HepG2 (cell line): ENCODE measurements around the gene COL9A3. TPM values are rescaled to one million over a fixed set of nuclear protein-coding genes. Genes with fewer than 3 reads are reported as not detected.

ENCODE experiments used
- CHD2 ChIP-seq: IDR thresholded peaks from 2 replicates; pipeline ENCODE4 v1.6.1; 2011; ENCODE audit warnings: low read depth, low read length, improper control_type of control experiment
- MZF1 ChIP-seq: sonication (generic); formaldehyde crosslinking; IDR thresholded peaks from 2 replicates; pipeline ENCODE4 v1.8.1; 2023; ENCODE audit warnings: mild to moderate bottlenecking, missing genetic modification reagents, borderline replicate concordance
- PITX1 ChIP-seq: sonication (generic); formaldehyde crosslinking; IDR thresholded peaks from 2 replicates; pipeline ENCODE4 v1.5.1; 2020; ENCODE audit warnings: mild to moderate bottlenecking, missing genetic modification reagents
- RFXAP ChIP-seq: sonication (generic); formaldehyde crosslinking; IDR thresholded peaks from 2 replicates; pipeline ENCODE4 v1.4.0; 2020; ENCODE audit warnings: missing genetic modification reagents, borderline replicate concordance
- SIN3A ChIP-seq: IDR thresholded peaks from 2 replicates; pipeline ENCODE4 v1.6.1; 2011; ENCODE audit warnings: low read depth, mild to moderate bottlenecking, control low read depth, low read length, borderline replicate concordance
- SP2 ChIP-seq: sonication (generic); formaldehyde crosslinking; IDR thresholded peaks from 2 replicates; pipeline ENCODE4 v1.5.1; 2020; ENCODE audit warnings: mild to moderate bottlenecking, missing genetic modification reagents
- ZNF235 ChIP-seq: sonication (generic); formaldehyde crosslinking; IDR thresholded peaks from 2 replicates; pipeline ENCODE4 v1.8.1; 2023; ENCODE audit warnings: mild to moderate bottlenecking, missing genetic modification reagents, borderline replicate concordance
- ZNF451 ChIP-seq: sonication (generic); formaldehyde crosslinking; IDR thresholded peaks from 2 replicates; pipeline ENCODE4 v1.5.0; 2020; ENCODE audit warnings: mild to moderate bottlenecking, missing genetic modification reagents
- ZNF616 ChIP-seq: sonication (generic); formaldehyde crosslinking; IDR thresholded peaks from 2 replicates; pipeline ENCODE4 v1.5.0; 2020; ENCODE audit warnings: low read depth, mild to moderate bottlenecking, missing genetic modification reagents
- polyA plus RNA-seq, 8 experiments: library from polyadenylated mRNA; depleted of rRNA in 3 of 8; stranded (reverse) in 7 of 8; unstranded in 1 of 8; fragments of >200 nt; fragmentation: Illumina TruSeq in 4 of 8; extraction: Trizol in 4 of 8; gene quantifications; 2 replicates each; pipeline versions ENCODE4 v1.2.1 to v1.2.3, GENCODE V29; 2011 to 2016; ENCODE audit warnings: low read depth in 4 of 8, missing spikeins in 1 of 8, mixed read lengths in 1 of 8; ENCODE audit not compliant: insufficient read depth in 1 of 8
- total RNA-seq, 5 experiments: library from RNA; depleted of rRNA; stranded (reverse); fragments of >200 nt; fragmentation: Illumina TruSeq; extraction: Trizol; gene quantifications; 2 replicates each; pipeline ENCODE4 v1.2.3, GENCODE V29; 2016; ENCODE audit warnings: low read depth in 1 of 5
- TF ChIP-seq, protein P1 (sequence below): sonication (generic); formaldehyde crosslinking; IDR thresholded peaks from 2 replicates; pipeline ENCODE4 v1.5.0; 2020; ENCODE audit warnings: missing genetic modification reagents
- TF ChIP-seq, protein P2 (sequence below): sonication (generic); formaldehyde crosslinking; IDR thresholded peaks from 2 replicates; pipeline ENCODE4 v1.8.0; 2022; ENCODE audit warnings: mild to moderate bottlenecking, missing genetic modification reagents; ENCODE audit not compliant: insufficient replicate concordance
- TF ChIP-seq, protein P3 (sequence below): sonication (generic); formaldehyde crosslinking; conservative IDR thresholded peaks from 2 replicates; pipeline ENCODE4 v1.4.0; 2020; ENCODE audit warnings: missing genetic modification reagents
- TF ChIP-seq, protein P4 (sequence below): IDR thresholded peaks from 2 replicates; pipeline ENCODE4 v1.6.1; 2016; ENCODE audit warnings: low read depth
- TF ChIP-seq, protein P5 (sequence below): sonication (generic); formaldehyde crosslinking; IDR thresholded peaks from 2 replicates; pipeline ENCODE4 v1.8.0; 2022; ENCODE audit warnings: mild to moderate bottlenecking, missing genetic modification reagents
- TF ChIP-seq, protein P6 (sequence below): fragments of 450-650 bp; IDR thresholded peaks from 2 replicates; pipeline ENCODE4 v1.6.1; 2017
- TF ChIP-seq, protein P7 (sequence below): sonication (generic); formaldehyde crosslinking; IDR thresholded peaks from 2 replicates; pipeline ENCODE4 v1.4.0; 2020; ENCODE audit warnings: missing genetic modification reagents, borderline replicate concordance
- TF ChIP-seq, protein P8 (sequence below): sonication (generic); formaldehyde crosslinking; IDR thresholded peaks from 2 replicates; pipeline ENCODE4 v1.5.0; 2020; ENCODE audit warnings: mild to moderate bottlenecking, missing genetic modification reagents

Gene COL9A3
- total and polyA plus RNA-seq, 2 of the 13 experiments (the other 11 are each of a cell fraction or from before 2014, with no cell fraction given): 155 to 204 TPM

DNA sequence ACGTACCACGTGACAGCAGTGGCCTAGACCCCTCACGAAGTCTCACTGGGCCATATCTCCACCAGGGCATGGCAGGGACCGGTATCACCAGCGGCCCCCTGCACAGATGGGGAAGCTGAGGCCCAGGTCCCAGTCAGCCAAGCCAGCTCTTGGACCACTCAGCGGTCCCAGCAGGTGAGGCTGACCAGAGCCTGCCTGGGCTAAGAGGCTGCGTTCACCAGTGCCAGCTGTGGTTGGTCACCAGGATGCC lies 23.2 kb upstream of the COL9A3 start (continued):
- TF ChIP-seq ZNF616 (CRISPR knock-in tag) (0 out of 2 replicates have a peak, but pooled peaks have one; percentile 65), SIN3A (no peak), PITX1 (CRISPR knock-in tag) (peak; percentile 69; the same call in 1 of the 2 replicates), ZNF235 (CRISPR knock-in tag) (no peak), MZF1 (CRISPR knock-in tag) (peak; percentile 72; the same call in 1 of the 2 replicates), ZNF451 (CRISPR knock-in tag) (peak; percentile 52; the same call in 1 of the 2 replicates), RFXAP (CRISPR knock-in tag) (0 out of 2 replicates have a peak, but pooled peaks have one; percentile 45), SP2 (peak; percentile 44; the same call in 1 of the 2 replicates), CHD2 (no peak)
- TF ChIP-seq, protein P1, sequence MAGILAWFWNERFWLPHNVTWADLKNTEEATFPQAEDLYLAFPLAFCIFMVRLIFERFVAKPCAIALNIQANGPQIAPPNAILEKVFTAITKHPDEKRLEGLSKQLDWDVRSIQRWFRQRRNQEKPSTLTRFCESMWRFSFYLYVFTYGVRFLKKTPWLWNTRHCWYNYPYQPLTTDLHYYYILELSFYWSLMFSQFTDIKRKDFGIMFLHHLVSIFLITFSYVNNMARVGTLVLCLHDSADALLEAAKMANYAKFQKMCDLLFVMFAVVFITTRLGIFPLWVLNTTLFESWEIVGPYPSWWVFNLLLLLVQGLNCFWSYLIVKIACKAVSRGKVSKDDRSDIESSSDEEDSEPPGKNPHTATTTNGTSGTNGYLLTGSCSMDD (CRISPR knock-in tag): peak; percentile 93
- TF ChIP-seq, protein P2, sequence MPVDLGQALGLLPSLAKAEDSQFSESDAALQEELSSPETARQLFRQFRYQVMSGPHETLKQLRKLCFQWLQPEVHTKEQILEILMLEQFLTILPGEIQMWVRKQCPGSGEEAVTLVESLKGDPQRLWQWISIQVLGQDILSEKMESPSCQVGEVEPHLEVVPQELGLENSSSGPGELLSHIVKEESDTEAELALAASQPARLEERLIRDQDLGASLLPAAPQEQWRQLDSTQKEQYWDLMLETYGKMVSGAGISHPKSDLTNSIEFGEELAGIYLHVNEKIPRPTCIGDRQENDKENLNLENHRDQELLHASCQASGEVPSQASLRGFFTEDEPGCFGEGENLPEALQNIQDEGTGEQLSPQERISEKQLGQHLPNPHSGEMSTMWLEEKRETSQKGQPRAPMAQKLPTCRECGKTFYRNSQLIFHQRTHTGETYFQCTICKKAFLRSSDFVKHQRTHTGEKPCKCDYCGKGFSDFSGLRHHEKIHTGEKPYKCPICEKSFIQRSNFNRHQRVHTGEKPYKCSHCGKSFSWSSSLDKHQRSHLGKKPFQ (CRISPR knock-in tag): no peak
- TF ChIP-seq, protein P3, sequence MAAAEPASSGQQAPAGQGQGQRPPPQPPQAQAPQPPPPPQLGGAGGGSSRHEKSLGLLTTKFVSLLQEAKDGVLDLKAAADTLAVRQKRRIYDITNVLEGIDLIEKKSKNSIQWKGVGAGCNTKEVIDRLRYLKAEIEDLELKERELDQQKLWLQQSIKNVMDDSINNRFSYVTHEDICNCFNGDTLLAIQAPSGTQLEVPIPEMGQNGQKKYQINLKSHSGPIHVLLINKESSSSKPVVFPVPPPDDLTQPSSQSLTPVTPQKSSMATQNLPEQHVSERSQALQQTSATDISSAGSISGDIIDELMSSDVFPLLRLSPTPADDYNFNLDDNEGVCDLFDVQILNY: 0 out of 2 replicates have a peak, but pooled peaks have one; percentile 45
- TF ChIP-seq, protein P4, sequence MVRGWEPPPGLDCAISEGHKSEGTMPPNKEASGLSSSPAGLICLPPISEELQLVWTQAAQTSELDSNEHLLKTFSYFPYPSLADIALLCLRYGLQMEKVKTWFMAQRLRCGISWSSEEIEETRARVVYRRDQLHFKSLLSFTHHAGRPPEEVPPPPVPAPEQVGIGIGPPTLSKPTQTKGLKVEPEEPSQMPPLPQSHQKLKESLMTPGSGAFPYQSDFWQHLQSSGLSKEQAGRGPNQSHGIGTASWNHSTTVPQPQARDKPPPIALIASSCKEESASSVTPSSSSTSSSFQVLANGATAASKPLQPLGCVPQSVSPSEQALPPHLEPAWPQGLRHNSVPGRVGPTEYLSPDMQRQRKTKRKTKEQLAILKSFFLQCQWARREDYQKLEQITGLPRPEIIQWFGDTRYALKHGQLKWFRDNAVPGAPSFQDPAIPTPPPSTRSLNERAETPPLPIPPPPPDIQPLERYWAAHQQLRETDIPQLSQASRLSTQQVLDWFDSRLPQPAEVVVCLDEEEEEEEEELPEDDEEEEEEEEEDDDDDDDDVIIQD (CRISPR knock-in tag): no peak
- TF ChIP-seq, protein P5, sequence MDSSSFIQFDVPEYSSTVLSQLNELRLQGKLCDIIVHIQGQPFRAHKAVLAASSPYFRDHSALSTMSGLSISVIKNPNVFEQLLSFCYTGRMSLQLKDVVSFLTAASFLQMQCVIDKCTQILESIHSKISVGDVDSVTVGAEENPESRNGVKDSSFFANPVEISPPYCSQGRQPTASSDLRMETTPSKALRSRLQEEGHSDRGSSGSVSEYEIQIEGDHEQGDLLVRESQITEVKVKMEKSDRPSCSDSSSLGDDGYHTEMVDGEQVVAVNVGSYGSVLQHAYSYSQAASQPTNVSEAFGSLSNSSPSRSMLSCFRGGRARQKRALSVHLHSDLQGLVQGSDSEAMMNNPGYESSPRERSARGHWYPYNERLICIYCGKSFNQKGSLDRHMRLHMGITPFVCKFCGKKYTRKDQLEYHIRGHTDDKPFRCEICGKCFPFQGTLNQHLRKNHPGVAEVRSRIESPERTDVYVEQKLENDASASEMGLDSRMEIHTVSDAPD (CRISPR knock-in tag): no peak
- TF ChIP-seq, protein P6, sequence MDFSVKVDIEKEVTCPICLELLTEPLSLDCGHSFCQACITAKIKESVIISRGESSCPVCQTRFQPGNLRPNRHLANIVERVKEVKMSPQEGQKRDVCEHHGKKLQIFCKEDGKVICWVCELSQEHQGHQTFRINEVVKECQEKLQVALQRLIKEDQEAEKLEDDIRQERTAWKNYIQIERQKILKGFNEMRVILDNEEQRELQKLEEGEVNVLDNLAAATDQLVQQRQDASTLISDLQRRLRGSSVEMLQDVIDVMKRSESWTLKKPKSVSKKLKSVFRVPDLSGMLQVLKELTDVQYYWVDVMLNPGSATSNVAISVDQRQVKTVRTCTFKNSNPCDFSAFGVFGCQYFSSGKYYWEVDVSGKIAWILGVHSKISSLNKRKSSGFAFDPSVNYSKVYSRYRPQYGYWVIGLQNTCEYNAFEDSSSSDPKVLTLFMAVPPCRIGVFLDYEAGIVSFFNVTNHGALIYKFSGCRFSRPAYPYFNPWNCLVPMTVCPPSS: no peak
- TF ChIP-seq, protein P7, sequence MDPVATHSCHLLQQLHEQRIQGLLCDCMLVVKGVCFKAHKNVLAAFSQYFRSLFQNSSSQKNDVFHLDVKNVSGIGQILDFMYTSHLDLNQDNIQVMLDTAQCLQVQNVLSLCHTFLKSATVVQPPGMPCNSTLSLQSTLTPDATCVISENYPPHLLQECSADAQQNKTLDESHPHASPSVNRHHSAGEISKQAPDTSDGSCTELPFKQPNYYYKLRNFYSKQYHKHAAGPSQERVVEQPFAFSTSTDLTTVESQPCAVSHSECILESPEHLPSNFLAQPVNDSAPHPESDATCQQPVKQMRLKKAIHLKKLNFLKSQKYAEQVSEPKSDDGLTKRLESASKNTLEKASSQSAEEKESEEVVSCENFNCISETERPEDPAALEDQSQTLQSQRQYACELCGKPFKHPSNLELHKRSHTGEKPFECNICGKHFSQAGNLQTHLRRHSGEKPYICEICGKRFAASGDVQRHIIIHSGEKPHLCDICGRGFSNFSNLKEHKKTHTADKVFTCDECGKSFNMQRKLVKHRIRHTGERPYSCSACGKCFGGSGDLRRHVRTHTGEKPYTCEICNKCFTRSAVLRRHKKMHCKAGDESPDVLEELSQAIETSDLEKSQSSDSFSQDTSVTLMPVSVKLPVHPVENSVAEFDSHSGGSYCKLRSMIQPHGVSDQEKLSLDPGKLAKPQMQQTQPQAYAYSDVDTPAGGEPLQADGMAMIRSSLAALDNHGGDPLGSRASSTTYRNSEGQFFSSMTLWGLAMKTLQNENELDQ (CRISPR knock-in tag): no peak
- TF ChIP-seq, protein P8, sequence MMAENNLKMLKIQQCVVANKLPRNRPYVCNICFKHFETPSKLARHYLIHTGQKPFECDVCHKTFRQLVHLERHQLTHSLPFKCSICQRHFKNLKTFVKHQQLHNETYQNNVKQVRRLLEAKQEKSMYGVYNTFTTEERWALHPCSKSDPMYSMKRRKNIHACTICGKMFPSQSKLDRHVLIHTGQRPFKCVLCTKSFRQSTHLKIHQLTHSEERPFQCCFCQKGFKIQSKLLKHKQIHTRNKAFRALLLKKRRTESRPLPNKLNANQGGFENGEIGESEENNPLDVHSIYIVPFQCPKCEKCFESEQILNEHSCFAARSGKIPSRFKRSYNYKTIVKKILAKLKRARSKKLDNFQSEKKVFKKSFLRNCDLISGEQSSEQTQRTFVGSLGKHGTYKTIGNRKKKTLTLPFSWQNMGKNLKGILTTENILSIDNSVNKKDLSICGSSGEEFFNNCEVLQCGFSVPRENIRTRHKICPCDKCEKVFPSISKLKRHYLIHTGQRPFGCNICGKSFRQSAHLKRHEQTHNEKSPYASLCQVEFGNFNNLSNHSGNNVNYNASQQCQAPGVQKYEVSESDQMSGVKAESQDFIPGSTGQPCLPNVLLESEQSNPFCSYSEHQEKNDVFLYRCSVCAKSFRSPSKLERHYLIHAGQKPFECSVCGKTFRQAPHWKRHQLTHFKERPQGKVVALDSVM (CRISPR knock-in tag): no peak
